HUDEP-2 (cell line): ENCODE results near the gene SLC6A13.
"Not testable (repeated sequence)": the region's sequence is repeated elsewhere in the genome, so short reads cannot be mapped to it uniquely, and the experiment has no call there.

Source experiments
- DNase-seq, 76 experiments: peaks; one replicate each; lab custom pipeline; 2025; ENCODE audit not compliant: unreplicated experiment in 76 of 76; lab: John Stamatoyannopoulos, UW

SLC6A13 gene

GRCh38 chr12:218221-218620 lies 44.4 kb downstream of the SLC6A13 start:
- DNase-seq = no peak

GRCh38 chr12:217029-217428 lies 45.6 kb downstream of the SLC6A13 start:
- not testable (repeated sequence) for DNase-seq

GRCh38 chr12:215116-215515 lies 47.5 kb downstream of the SLC6A13 start:
- DNase-seq = no peak

- no peak for DNase-seq
These were observed 48.5 kb downstream of the SLC6A13 start, which contains the start of gene SLC6A12 for GRCh38 chr12:214003-214741. Gene SLC6A12, minus strand, starts transcription at chr12:214157. Its CDS starts 4,171 bp downstream, at chr12:209986.

- no peak for DNase-seq
These were observed 49.1 kb downstream of the SLC6A13 start for GRCh38 chr12:213527-213932.

GRCh38 chr12:212715-213526 lies 49.7 kb downstream of the SLC6A13 start:
- peak in 1 of 76 experiments; percentile 12 for DNase-seq

- no peak for DNase-seq
These were observed 50.3 kb downstream of the SLC6A13 start for GRCh38 chr12:212415-212714.

- DNase-seq = no peak
These were observed 50.8 kb downstream of the SLC6A13 start for GRCh38 chr12:211639-212414.

- DNase-seq = no peak
These were observed 51.5 kb downstream of the SLC6A13 start for GRCh38 chr12:211142-211465.

GRCh38 chr12:210277-211141 lies 52.1 kb downstream of the SLC6A13 start:
- DNase-seq = no peak

- no peak for DNase-seq
These were observed 52.8 kb downstream of the SLC6A13 start for GRCh38 chr12:209851-210250.

- DNase-seq = no peak
These were observed 53.4 kb downstream of the SLC6A13 start for GRCh38 chr12:209246-209645.

- no peak for DNase-seq
These were observed 53.8 kb downstream of the SLC6A13 start for GRCh38 chr12:208813-209212.

- no peak for DNase-seq
These were observed 54.8 kb downstream of the SLC6A13 start for GRCh38 chr12:207804-208203.

GRCh38 chr12:206746-207440 lies 55.7 kb downstream of the SLC6A13 start:
- DNase-seq = no peak

GRCh38 chr12:205026-205425 lies 57.6 kb downstream of the SLC6A13 start:
- DNase-seq = no peak

- no peak for DNase-seq
These were observed 58.4 kb downstream of the SLC6A13 start for GRCh38 chr12:204261-204678.

- peak in 13 of 76 experiments; percentile 3 to 32 (median 17) for DNase-seq
These were observed 59.0 kb downstream of the SLC6A13 start for GRCh38 chr12:203462-204260.

GRCh38 chr12:203074-203461 lies 59.6 kb downstream of the SLC6A13 start:
- DNase-seq = no peak
